Measurements from ENCODE around the gene DPP9. TPM values are rescaled to one million over a fixed set of nuclear protein-coding genes. Genes with fewer than 3 reads are reported as not detected.
"Not testable (repeated sequence)": the region's sequence is repeated elsewhere in the genome, so short reads cannot be mapped to it uniquely, and the experiment has no call there.

DPP9 gene
- total RNA-seq, 2 donors from 2014 or later, result 36.8 to 48.8 TPM

GRCh38 chr19:4717966-4718701, 5.5 kb downstream of the DPP9 start:
- Histone ChIP-seq H3K36me3 (ENCODE audit: control insufficient read depth, insufficient read depth, low read length) (peaks cover 65% of the 10 kb centered on the region), H3K9ac (ENCODE audit: extremely low read depth, low read length, poor library complexity, severe bottlenecking) (no peak overlapping the region), H3K27ac (ENCODE audit: low read depth, low read length) (no peak overlapping the region), H3K4me1 (ENCODE audit: control insufficient read depth, insufficient read depth, low read length) (peaks cover 5% of the 10 kb centered on the region), H3K9me3 (ENCODE audit: control insufficient read depth, low read length) (no peaks in the 10 kb centered on the region), H3K4me3 (ENCODE audit: low read length) (no peak overlapping the region), H3K27me3 (ENCODE audit: control insufficient read depth, insufficient read depth, low read length, poor library complexity, severe bottlenecking) (no peaks in the 10 kb centered on the region)
- H3K4me3 Mint-ChIP-seq, result no peak overlapping the region
- 92 to 94% methylated on average over 10 to 15 of the region's 15 CpGs for WGBS, 2 experiments (ENCODE audit: insufficient coverage in 1 of 2, insufficient read length in 1 of 2)
- no peak overlapping the region for H3K27ac Mint-ChIP-seq
- no peak for DNase-seq
- H3K27me3 Mint-ChIP-seq (ENCODE audit: insufficient read depth), result no peaks in the 10 kb centered on the region
- H3K36me3 Mint-ChIP-seq (ENCODE audit: low read depth), result peaks cover 54% of the 10 kb centered on the region
- no peak for TF ChIP-seq CTCF (conservative IDR thresholded peaks at IDR 0.05)
- H3K4me1 Mint-ChIP-seq, result peaks cover 1% of the 10 kb centered on the region
- H3K9me3 Mint-ChIP-seq, result no peaks in the 10 kb centered on the region

- Mint-ChIP-seq H3K4me3 (no peak overlapping the region), H3K36me3 (ENCODE audit: low read depth) (peaks cover 61% of the 10 kb centered on the region), H3K27ac (no peak overlapping the region), H3K9me3 (no peaks in the 10 kb centered on the region), H3K27me3 (ENCODE audit: insufficient read depth) (no peaks in the 10 kb centered on the region), H3K4me1 (peaks cover 1% of the 10 kb centered on the region)
- Histone ChIP-seq H3K27ac (ENCODE audit: low read depth, low read length) (no peak overlapping the region), H3K4me1 (ENCODE audit: control insufficient read depth, insufficient read depth, low read length) (peaks cover under 1% of the 10 kb centered on the region), H3K4me3 (ENCODE audit: low read length) (no peak overlapping the region), H3K9ac (ENCODE audit: extremely low read depth, low read length, poor library complexity, severe bottlenecking) (no peak overlapping the region), H3K27me3 (ENCODE audit: control insufficient read depth, insufficient read depth, low read length, poor library complexity, severe bottlenecking) (no peaks in the 10 kb centered on the region), H3K9me3 (ENCODE audit: control insufficient read depth, low read length) (no peaks in the 10 kb centered on the region), H3K36me3 (ENCODE audit: control insufficient read depth, insufficient read depth, low read length) (peaks cover 72% of the 10 kb centered on the region)
- TF ChIP-seq CTCF (conservative IDR thresholded peaks at IDR 0.05), result no peak
- DNase-seq, result no peak
- 94 to 96% methylated on average over 18 to 23 of the region's 23 CpGs for WGBS, 2 experiments (ENCODE audit: insufficient coverage in 1 of 2, insufficient read length in 1 of 2)
Observed at GRCh38 chr19:4717191-4717965, 6.3 kb downstream of the DPP9 start.

- peaks cover 76% of the 10 kb centered on the region for H3K36me3 Mint-ChIP-seq (ENCODE audit: low read depth)
- Histone ChIP-seq H3K27me3 (ENCODE audit: control insufficient read depth, insufficient read depth, low read length, poor library complexity, severe bottlenecking) (no peaks in the 10 kb centered on the region), H3K27ac (ENCODE audit: low read depth, low read length) (no peak overlapping the region), H3K36me3 (ENCODE audit: control insufficient read depth, insufficient read depth, low read length) (peaks cover 74% of the 10 kb centered on the region), H3K9me3 (ENCODE audit: control insufficient read depth, low read length) (no peaks in the 10 kb centered on the region), H3K4me3 (ENCODE audit: low read length) (no peak overlapping the region), H3K9ac (ENCODE audit: extremely low read depth, low read length, poor library complexity, severe bottlenecking) (no peak overlapping the region), H3K4me1 (ENCODE audit: control insufficient read depth, insufficient read depth, low read length) (no peaks in the 10 kb centered on the region)
- 96 to 99% methylated on average over 22 to 28 of the region's 28 CpGs for WGBS, 2 experiments (ENCODE audit: insufficient coverage in 1 of 2, insufficient read length in 1 of 2)
- DNase-seq, result no peak
- H3K4me1 Mint-ChIP-seq, result no peaks in the 10 kb centered on the region
- no peaks in the 10 kb centered on the region for H3K27me3 Mint-ChIP-seq (ENCODE audit: insufficient read depth)
- H3K27ac Mint-ChIP-seq, result no peak overlapping the region
- no peaks in the 10 kb centered on the region for H3K9me3 Mint-ChIP-seq
- no peak overlapping the region for H3K4me3 Mint-ChIP-seq
- TF ChIP-seq CTCF (conservative IDR thresholded peaks at IDR 0.05), result no peak
Observed at GRCh38 chr19:4715529-4716221, 8.0 kb downstream of the DPP9 start.

- not testable (repeated sequence) for H3K27me3 ChIP-seq (ENCODE audit: control insufficient read depth, insufficient read depth, low read length, poor library complexity, severe bottlenecking); H3K4me3 Mint-ChIP-seq; DNase-seq; H3K9me3 ChIP-seq (ENCODE audit: control insufficient read depth, low read length); H3K27ac ChIP-seq (ENCODE audit: low read depth, low read length); H3K27me3 Mint-ChIP-seq (ENCODE audit: insufficient read depth); H3K4me3 ChIP-seq (ENCODE audit: low read length); H3K4me1 ChIP-seq (ENCODE audit: control insufficient read depth, insufficient read depth, low read length); H3K27ac Mint-ChIP-seq; H3K9ac ChIP-seq (ENCODE audit: extremely low read depth, low read length, poor library complexity, severe bottlenecking); H3K4me1 Mint-ChIP-seq; H3K9me3 Mint-ChIP-seq
- WGBS, 2 experiments (ENCODE audit: insufficient coverage in 1 of 2, insufficient read length in 1 of 2), result 95 to 98% methylated on average over 6 of the region's 6 CpGs
- H3K36me3 ChIP-seq (ENCODE audit: control insufficient read depth, insufficient read depth, low read length), result peaks cover 74% of the 10 kb centered on the region
- H3K36me3 Mint-ChIP-seq (ENCODE audit: low read depth), result peaks cover 72% of the 10 kb centered on the region
Observed at GRCh38 chr19:4715178-4715528, 8.5 kb downstream of the DPP9 start.
